Central memory CD4-positive, alpha-beta T cell (primary cell): ENCODE measurements around the gene NCF2.
"Not testable (repeated sequence)": the region's sequence is repeated elsewhere in the genome, so short reads cannot be mapped to it uniquely, and the experiment has no call there.

ENCODE experiments used
- DNase-seq: peaks from one replicate; pipeline ENCODE4 v3.0.0; 2022
- total RNA-seq, 3 experiments: gene quantifications; one replicate each; lab custom pipeline; 2026; lab: John Stamatoyannopoulos, UW

The NCF2 gene, protein sequence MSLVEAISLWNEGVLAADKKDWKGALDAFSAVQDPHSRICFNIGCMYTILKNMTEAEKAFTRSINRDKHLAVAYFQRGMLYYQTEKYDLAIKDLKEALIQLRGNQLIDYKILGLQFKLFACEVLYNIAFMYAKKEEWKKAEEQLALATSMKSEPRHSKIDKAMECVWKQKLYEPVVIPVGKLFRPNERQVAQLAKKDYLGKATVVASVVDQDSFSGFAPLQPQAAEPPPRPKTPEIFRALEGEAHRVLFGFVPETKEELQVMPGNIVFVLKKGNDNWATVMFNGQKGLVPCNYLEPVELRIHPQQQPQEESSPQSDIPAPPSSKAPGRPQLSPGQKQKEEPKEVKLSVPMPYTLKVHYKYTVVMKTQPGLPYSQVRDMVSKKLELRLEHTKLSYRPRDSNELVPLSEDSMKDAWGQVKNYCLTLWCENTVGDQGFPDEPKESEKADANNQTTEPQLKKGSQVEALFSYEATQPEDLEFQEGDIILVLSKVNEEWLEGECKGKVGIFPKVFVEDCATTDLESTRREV
- 2.1 to 10.8 (median 5.4) reads per million in 3 experiments for total RNA-seq

DNA sequence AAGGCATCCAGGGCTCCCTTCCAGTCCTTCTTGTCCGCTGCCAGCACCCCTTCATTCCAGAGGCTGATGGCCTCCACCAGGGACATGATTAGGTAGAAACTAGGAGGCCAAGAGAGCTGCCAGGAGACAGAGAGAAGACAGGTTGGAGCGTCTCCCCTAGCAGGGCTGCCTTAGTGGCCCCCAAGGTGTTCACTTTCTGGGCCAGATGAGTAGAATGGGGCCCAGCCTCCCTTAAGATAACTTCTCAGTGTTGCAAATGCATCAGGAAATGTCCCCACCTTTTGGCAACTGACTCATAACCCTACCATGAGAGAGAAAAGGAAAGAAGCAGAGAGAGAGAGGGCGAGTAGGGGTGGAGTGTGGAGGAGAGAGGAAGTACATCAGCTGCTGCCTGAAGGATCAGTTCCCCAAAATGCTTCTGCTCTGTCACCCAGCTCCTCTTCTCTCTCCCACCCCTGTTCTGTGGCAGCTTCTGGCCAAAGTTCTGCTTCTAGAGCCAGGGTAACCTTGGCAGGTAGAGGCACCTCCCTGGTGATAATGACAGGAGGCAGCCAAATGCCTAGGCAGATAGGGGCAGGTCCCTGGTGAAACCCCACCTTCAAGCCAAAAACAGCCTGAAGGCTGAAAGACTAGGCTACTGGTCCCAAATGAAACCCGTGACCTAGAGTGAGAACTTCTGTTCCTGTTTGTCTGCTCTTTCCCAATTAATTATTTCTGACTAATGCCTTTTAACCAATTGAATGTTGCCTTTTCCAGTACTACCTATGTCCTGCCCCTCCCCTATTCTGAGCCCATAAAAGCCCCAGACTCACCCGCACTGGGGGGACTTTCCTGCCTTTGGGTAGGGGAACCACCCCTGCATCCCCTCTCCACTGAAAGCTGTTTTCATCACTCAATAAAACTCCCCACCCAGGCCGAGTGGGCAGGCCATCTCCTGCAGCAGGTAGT, at the start of gene NCF2:
TSS of gene NCF2 (minus strand) at position 216 of the 948 bp plus-strand sequence. CDS start at position 86, 130 bp downstream.
- DNase-seq, result peak; percentile 12

DNA sequence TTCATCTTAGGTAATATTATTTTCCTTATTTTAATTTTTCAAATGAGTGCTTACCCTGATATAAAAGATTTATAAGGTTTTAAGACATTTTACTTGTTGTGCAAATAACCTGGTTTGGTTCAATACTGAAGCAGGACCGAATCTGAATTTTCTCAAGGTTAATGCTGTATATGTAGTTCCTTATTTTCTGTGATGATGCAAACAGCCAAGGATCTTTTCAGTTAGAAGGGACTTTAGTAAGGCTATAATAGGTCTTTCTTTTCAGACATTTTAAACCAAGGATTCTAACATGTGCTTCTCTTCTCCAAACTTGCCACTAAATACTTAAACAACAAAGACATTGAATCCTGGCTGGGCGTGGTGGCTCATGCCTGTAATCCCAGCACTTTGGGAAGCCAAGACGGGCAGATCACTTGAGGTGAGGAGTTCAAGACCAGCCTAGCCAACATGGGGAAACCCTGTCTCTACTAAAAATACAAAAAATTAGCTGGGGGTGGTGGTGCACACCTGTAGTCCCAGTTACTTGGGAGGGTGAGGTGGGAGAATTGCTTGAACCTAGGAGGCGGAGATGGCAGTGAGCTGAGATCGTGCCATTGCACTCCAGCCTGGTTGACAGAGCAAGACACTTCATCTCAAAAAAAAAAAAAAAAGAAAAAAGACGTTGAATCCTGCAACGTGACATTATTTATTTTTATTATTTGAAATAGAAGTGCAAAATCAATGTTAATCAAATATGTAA, 48.6 kb upstream of the NCF2 start:
- no peak for DNase-seq

DNA sequence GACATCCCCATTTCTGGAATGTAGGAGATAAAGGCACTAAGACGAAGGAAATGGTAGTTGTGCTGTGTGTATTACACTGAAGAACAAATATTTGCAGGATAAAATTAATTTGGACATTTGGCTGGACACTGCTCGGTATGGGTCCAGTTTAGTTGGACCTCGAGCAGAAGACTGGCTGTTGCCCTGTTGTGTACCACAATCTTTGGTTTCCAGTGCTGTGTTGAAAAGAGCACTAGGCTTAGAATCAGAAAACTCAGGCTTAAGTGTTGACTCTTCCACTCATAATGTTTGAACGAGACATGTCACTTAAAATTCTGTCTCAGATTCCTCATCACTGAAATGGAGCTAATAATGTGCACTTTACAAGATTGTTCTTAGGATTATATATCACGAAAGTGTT, 46.5 kb upstream of the NCF2 start:
- no peak for DNase-seq

DNA sequence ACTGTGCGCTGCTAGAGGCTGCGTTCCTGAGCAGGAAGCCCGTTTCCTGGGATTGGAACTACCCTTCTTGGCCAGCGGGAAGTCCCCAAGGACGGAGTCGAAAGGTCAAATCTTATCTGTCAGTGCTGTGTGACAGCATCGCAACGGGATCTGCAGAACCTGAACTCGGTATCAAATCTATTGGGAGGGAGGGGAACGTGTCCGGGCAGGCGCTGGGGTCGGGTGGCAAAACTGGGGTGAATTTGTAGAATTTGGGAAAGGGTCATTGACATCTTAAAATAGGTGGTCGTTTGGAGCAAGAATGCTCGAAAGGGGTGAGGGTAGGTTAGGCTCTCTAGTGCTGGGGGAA, 46.0 kb upstream of the NCF2 start:
- DNase-seq, result no peak

DNA sequence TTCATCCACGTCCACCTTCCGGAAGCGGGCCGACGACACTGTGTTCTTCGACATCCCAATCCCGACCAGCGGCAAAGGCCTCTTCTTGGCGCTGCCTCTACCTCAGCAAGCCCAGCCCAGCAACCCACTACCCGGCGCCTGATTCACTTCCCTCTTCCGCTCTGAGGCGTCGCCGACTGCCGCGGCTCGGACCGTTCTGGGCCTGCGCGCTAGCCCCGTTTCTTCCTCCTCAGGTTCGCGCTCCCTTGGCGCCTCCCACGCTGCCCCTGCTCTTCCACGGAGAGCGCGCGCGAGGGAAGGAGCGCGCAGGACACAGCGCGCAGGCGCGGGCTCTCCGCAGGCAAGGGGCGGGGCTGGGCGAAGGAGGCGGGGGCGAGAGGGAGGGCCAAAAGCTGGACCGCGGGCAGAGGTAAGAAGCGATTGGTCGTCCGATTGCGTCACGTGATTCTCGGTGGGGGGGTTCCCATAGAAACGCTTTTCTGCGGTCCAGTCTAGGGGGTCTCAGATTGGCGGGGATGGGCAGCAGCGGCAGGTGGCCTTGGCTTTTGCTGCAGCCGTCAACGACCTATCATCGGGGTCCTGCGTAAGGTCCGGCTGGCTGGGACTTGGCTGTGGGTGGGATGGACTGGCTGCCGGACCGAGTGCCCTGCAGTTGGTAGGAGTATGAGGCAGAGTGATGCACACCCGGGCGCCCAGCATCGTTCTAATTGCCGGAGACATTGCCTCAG, 45.5 kb upstream of the NCF2 start, which contains the start of gene ARPC5:
TSS of gene ARPC5 (minus strand) at position 178 of the 728 bp plus-strand sequence. CDS start at position 54, 124 bp downstream.
- peak; percentile 94 for DNase-seq

DNA sequence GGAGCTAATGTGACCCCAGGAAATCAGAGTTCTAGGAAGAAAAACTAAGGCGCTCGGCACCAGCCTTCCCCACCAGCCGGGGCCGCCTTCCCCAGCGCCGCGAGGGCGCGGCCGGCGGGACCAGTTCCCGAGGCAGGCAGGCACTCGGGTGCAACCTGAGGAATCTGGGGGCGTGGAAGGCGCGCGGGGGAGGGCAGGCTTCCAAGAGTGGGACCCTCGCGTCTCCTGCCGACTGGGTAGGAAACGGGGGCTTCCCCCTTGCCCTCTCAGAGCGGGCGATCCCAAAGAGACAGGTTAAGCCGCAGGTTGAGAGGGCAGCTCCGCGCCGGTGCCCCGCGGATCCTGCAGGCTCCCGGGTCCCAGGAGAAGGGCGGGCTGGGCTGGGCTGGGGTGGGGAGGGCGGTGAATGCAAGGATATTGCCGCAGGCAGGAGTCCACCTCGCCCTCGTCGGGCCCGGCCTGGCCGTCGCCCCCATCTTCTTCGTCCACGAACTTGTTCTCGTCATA, 44.9 kb upstream of the NCF2 start:
- DNase-seq, result peak; percentile 13

DNA sequence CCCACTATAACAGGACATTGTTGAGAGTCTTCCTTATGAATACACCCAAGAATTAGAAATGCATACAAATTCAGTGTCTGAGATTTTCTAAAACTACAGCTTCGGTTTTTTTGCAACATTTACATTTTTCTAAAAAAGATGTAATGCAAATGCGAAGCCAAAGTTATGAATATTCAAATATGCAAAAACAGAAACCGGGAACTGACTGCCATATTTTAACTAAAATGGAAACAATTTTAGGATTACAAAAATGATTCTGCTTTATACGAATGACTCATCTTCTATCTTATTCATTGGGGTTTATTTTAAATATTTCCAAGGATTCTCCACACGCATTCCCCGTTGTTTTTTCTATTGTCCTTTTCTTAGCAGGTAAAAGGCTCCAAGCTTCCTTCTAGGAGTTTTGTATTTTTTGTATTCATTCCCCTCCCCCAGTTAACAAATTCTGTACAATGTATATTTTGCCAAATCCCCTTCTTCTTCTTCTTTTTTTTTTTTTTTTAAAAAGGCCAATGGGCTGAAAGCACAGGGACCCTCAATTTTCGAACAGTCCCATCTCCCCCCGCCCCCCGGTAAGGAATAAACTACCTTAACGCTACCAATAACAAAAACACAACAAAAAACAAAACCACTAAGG, 44.3 kb upstream of the NCF2 start:
- no peak for DNase-seq

DNA sequence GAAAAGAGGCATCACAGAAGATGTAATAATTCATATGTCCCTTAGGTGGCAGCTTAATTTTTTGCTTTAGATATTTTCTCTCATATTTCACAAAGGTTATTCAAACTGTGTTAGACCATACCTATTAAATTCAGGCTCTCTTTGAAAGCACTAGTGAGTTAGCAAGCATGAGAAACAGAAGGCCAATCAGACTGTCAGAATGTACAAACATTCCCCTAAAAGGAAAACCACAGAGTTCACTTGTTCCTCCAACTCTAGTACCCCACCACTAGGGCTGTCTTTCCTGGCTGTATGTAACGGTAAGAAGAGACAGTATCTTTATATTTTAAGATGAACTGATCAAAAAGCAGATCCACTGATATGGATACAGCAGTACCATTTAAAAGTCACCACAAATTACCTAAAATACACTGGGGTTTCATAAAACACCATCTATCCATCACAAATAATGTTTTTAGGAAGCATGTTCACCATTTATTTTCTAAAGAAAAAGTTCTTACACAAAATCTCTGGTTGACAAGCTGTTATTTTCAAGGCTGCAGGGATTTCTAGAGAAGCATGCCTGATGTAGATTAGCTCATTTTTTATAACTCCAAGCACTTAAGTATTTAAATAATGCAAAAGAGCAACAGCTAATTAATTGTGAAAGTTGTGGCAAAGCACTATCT, 43.6 kb upstream of the NCF2 start:
- DNase-seq, result peak; percentile 67

DNA sequence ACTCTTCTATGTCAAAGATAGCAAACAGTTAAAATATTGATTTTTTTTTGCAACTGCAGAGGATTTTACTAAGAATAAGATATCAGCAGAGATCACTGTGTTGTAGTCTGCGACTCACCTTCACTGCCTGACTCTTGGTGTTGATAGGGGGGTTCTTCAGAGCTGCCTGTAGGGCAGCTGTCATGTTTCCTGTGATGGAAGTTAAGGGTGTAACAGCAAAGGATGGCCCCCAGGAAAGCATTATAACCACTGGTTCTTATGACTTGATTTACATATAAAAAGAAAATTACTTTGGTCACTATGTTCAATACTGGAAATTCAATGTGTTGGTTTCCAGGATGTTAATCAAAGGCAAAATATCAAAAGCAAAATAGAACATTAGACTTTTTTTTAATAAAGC, 42.7 kb upstream of the NCF2 start:
- no peak for DNase-seq

DNA sequence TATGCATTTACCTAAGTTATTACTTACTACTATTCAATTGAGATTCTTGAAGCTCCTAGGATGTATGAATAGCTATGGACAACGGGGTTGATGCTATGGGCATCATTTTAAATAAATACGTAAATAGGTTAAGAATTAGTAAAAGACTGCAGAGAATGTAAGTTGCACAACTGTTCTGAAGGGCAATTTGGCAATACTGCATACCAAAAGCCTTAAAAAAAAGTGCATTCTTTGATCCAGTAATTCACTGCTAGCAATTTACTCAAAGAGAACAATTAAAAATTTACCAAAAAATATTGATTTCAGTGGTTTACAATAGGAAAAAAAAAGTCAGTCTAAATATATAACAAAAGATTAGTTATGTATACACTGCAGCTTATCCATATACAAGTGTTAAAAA, 41.9 kb upstream of the NCF2 start:
- no peak for DNase-seq

DNA sequence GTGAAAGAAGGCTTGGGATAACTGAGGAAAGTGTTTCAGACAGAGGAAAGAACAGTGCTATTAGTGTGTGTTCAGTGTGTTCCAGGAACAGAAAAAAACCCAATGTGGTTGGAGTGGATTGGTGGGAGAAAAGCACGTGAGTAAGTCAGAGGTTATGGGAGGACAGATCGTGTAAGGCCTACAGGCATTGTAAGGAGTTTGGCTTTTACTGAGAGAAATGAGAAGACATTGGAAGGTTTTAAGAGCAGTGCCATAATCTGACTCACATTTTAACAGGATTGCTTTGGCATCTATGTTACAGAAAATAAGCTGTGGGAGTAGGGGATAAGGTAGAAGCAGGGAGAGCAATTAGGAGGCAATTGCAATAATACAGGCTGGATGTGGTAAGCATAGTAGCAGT, 40.5 kb upstream of the NCF2 start:
- no peak for DNase-seq

DNA sequence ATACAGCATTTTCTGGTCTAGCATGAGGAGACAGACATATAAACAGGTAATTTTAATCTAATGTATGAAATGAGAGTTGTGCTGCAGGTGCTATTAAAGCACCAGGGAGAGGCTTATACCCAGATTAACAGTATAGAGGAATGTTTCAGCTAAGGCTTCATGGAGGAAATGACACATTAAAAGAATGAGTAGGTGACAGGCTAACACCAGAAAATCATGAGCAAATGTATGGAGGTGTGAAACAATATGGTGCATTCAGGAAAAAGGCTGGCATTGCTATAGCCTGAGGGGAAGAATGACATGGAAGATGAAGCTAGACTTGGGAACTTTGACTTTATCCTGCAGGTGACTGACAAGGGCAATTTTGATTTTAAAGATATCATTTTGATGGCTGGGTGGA, 38.3 kb upstream of the NCF2 start:
- no peak for DNase-seq

DNA sequence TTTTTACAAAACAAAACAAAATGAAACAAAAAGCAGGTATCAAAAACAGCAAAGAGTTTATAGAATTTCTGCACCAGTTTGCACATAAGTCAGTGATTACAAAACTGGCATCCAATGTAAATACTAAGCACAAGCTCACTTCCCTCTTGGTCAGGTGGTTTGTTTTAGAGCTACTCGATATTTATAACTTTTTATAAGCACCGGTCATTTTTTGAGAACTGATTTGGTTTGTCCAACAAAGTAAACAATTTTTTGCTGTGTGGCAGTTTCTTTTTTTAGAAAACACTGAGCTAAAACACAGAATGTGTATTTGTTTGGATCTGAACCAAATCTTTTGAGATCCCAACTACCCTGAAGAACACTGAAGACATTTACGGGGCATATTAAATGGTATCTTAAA, 36.0 kb upstream of the NCF2 start:
- not testable (repeated sequence) for DNase-seq

DNA sequence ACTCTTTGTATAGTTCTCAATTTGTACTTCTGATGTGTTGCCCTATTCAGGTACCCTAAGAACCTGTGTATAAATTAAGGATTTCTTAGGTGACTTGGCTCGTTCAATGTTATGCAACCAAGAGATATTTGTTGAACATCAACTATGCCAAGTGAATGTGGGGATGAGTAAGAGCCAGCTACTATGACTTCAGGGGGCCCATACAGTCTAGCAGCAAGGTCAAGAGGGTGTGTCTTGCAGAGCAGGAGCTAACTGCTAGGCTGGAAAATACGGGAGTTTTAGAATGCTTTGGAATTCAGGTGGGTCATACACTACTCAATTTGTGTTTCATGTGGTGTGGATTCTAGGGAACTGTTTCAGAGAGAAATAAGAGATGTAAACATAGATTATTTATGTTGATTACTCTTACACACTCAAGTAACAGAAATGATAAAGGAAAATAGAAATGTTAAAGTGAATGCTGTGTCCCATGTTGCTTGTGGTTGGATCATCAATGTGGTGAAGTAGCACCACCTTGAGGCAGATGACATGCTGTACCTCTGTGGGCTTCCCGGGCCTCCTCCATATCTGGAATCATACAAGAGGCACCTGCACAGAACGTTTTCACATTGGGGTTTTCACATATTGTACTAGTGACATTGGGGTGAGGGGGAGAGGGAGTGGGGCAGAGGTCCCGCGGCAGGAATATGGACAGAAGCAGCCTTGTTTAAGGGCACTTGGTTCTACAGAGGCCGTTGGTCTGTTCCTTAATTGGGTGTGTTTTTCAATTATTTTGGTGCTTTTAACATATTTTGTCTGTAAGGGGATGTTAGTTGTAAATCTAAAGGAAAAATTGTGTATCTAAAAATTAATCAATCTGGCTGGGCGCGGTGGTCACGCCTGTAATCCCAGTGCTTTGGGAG, 32.9 kb upstream of the NCF2 start:
- DNase-seq, result peak; percentile 47

DNA sequence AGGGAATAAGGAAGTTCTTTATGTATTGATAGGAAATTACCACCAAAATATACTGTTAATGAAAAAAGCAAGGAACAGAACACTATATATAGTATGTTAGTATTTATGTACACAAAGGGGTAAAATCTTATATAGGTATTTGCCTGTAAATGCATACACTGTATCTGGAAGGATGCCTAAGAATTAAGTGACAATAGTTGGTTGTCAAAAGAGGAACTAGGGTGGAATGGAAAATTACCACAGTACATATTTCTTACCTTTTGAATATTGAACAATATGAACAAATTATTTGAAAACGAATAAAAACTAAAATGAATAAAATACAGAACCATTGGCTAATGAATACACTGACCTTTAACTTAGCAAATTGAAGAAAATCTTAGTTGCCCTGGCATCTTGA, 31.8 kb upstream of the NCF2 start:
- DNase-seq, result no peak

DNA sequence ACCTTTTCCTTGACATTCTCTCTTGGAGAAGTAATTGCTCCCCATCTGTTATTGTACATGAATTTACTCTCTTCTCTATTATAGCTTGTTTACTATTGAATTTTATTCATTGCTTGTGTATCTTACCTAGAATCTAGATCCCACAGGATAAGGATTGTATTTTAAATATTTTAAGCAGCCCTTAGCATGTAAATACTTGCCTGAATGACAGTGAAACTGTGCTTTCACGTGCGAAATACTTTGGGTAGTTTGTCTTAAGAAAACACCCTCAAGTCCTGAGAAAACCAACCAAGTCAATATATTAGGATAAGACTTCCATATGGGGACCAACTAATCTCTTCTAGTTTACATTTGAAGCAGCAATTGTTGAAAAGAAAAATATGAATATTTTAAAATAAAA, 30.1 kb upstream of the NCF2 start:
- no peak for DNase-seq

DNA sequence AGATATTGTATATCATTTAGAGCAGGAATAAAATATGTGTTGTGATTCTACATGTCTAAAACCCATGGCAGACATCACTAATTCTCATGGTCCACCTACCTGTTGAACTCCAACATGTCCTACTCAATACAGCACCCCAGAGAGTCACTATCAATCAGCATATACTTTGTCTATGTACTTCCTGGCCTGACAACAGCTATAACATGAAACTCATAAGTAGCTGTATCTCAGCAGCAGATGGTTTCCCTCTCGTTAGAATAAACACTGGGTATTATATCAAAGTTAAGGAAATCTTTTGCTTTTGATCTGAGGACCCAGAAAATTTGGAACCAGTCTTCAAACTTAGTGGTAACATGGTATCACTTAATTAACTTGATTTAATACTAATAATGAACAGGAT, 29.5 kb upstream of the NCF2 start:
- no peak for DNase-seq

DNA sequence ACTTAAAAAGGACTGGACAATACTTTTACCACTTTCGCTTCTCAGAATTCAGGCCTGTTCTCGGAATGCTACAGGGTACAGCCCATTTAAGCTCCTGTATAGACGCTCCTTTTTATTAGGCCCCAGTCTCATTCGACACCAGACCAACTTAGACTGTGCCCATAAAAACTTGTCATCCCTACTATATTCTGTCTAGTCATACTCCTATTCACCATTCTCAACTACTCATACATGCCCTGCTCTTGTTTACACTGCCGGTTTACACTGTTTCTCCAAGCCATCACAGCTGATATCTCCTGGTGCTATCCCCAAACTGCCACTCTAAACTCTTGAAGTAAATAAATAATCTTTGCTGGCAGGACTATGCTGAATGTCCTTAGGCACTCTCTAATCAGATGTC, 27.9 kb upstream of the NCF2 start:
- not testable (repeated sequence) for DNase-seq

DNA sequence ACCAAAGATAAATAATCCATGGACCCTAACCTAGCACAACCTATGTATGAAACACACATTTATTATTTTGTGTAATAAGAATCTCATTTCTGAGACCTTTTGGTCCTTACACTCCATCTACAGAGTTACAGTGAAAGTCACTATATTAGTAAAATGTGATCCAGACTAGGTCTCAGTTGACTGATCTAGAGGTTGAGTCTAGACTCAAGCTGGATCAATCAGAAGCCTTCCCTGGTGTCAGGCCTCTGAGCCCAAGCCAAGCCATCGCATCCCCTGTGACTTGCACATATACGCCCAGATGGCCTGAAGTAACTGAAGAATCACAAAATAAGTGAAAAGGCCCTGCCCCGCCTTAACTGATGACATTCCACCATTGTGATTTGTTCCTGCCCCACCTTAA, 22.7 kb upstream of the NCF2 start:
- not testable (repeated sequence) for DNase-seq

DNA sequence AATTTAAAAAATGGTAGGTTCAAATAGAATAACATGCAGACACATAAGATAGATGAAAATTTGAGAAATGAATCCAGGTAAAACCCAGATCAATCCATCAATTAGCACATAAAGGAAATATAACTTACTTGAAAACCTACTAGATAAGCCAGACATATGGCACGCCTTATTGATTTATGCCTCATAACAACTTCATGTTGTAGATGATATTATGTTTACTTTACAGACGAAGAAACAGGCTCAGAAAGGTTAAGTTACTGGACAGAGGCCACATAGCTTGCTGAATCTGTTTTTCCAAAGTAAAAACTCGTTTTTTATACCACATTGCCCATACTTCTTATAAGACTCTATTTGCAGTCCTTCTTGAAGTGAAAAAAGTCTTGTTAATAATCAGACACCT, 22.1 kb upstream of the NCF2 start:
- DNase-seq, result no peak
